ENCODE data around the gene WWOX. TPM values are rescaled to one million over a fixed set of nuclear protein-coding genes. Genes with fewer than 3 reads are reported as not detected.
"Not testable (repeated sequence)": the region's sequence is repeated elsewhere in the genome, so short reads cannot be mapped to it uniquely, and the experiment has no call there.

Gene WWOX
- total RNA-seq, 1 donor from 2014 or later, result 19.1 TPM

- no peak for DNase-seq (ENCODE audit: extremely low read depth, low read depth, low spot score)
These were observed 484.0 kb downstream of the WWOX start for GRCh38 chr16:78583441-78583840.

GRCh38 chr16:78584213-78584860 is 484.9 kb downstream of the WWOX start:
- DNase-seq (ENCODE audit: extremely low read depth, low read depth, low spot score), result no peak

GRCh38 chr16:78584991-78585390 is 485.5 kb downstream of the WWOX start:
- DNase-seq (ENCODE audit: extremely low read depth, low read depth, low spot score), result no peak

- DNase-seq (ENCODE audit: extremely low read depth, low read depth, low spot score), result no peak
These were observed 489.9 kb downstream of the WWOX start for GRCh38 chr16:78589331-78589730.

- DNase-seq (ENCODE audit: extremely low read depth, low read depth, low spot score), result no peak
These were observed 492.2 kb downstream of the WWOX start for GRCh38 chr16:78591682-78592103.

GRCh38 chr16:78592111-78592510 is 492.7 kb downstream of the WWOX start:
- DNase-seq (ENCODE audit: extremely low read depth, low read depth, low spot score), result no peak

- DNase-seq (ENCODE audit: extremely low read depth, low read depth, low spot score), result no peak
These were observed 493.9 kb downstream of the WWOX start for GRCh38 chr16:78593352-78593751.

- no peak for DNase-seq (ENCODE audit: extremely low read depth, low read depth, low spot score)
These were observed 494.7 kb downstream of the WWOX start for GRCh38 chr16:78594191-78594590.

- no peak for DNase-seq (ENCODE audit: extremely low read depth, low read depth, low spot score)
These were observed 497.0 kb downstream of the WWOX start for GRCh38 chr16:78596348-78596995.

GRCh38 chr16:78596996-78597422 is 497.6 kb downstream of the WWOX start:
- DNase-seq (ENCODE audit: extremely low read depth, low read depth, low spot score), result no peak

- DNase-seq (ENCODE audit: extremely low read depth, low read depth, low spot score), result no peak
These were observed 498.5 kb downstream of the WWOX start for GRCh38 chr16:78597809-78598570.

- DNase-seq (ENCODE audit: extremely low read depth, low read depth, low spot score), result no peak
These were observed 499.8 kb downstream of the WWOX start for GRCh38 chr16:78599271-78599670.

- not testable (repeated sequence) for DNase-seq (ENCODE audit: extremely low read depth, low read depth, low spot score)
These were observed 505.1 kb downstream of the WWOX start for GRCh38 chr16:78604423-78605062.

GRCh38 chr16:78605548-78606101 is 506.2 kb downstream of the WWOX start:
- DNase-seq (ENCODE audit: extremely low read depth, low read depth, low spot score), result no peak

GRCh38 chr16:78606545-78606944 is 507.1 kb downstream of the WWOX start:
- no peak for DNase-seq (ENCODE audit: extremely low read depth, low read depth, low spot score)

- no peak for DNase-seq (ENCODE audit: extremely low read depth, low read depth, low spot score)
These were observed 507.6 kb downstream of the WWOX start for GRCh38 chr16:78607022-78607421.

GRCh38 chr16:78607465-78607864 is 508.0 kb downstream of the WWOX start:
- no peak for DNase-seq (ENCODE audit: extremely low read depth, low read depth, low spot score)

- no peak for DNase-seq (ENCODE audit: extremely low read depth, low read depth, low spot score)
These were observed 508.9 kb downstream of the WWOX start for GRCh38 chr16:78608305-78608776.

GRCh38 chr16:78609402-78610274 is 510.2 kb downstream of the WWOX start:
- DNase-seq (ENCODE audit: extremely low read depth, low read depth, low spot score), result no peak

GRCh38 chr16:78611318-78611717 is 511.9 kb downstream of the WWOX start:
- DNase-seq (ENCODE audit: extremely low read depth, low read depth, low spot score), result no peak
